DND-41 (cell line): Measurements from ENCODE around the gene ADAMTSL3.
"Not testable (repeated sequence)": the region's sequence is repeated elsewhere in the genome, so short reads cannot be mapped to it uniquely, and the experiment has no call there.

Experiments used
- EZH2 ChIP-seq: IDR thresholded peaks from 3 replicates; pipeline ENCODE4 v1.6.1; 2012; ENCODE audit warnings: borderline replicate concordance, low read depth, mild to moderate bottlenecking, moderate library complexity, low read length, inconsistent platforms; ENCODE audit not compliant: severe bottlenecking
- TF ChIP-seq, protein P1 (sequence below): IDR thresholded peaks from 2 replicates; pipeline ENCODE4 v1.5.1; 2012; ENCODE audit warnings: borderline replicate concordance, low read length, moderate library complexity, mild to moderate bottlenecking; ENCODE audit not compliant: poor library complexity, severe bottlenecking; ENCODE audit errors: extremely low read depth

DNA sequence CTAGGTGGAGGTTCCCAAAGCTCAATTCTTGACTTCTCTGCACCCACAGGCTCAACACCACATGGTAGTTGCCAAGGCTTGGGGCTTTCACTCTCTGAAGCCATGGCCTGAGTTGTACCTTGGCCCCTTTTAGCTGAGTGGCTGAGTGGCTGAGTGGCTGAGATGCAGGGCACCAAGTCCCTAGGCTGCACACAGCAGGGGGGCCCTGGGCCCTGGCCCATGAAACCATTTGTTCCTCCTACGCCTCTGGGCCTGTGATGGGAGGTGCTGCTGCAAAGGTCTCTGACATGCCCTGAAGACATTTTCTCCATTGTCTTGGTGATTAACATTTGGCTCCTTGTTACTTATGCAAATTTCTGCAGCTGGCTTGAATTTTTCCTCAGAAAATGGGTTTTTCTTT is 103.4 kb downstream of the ADAMTSL3 start:
- not testable (repeated sequence) for TF ChIP-seq EZH2
- TF ChIP-seq, protein P1, sequence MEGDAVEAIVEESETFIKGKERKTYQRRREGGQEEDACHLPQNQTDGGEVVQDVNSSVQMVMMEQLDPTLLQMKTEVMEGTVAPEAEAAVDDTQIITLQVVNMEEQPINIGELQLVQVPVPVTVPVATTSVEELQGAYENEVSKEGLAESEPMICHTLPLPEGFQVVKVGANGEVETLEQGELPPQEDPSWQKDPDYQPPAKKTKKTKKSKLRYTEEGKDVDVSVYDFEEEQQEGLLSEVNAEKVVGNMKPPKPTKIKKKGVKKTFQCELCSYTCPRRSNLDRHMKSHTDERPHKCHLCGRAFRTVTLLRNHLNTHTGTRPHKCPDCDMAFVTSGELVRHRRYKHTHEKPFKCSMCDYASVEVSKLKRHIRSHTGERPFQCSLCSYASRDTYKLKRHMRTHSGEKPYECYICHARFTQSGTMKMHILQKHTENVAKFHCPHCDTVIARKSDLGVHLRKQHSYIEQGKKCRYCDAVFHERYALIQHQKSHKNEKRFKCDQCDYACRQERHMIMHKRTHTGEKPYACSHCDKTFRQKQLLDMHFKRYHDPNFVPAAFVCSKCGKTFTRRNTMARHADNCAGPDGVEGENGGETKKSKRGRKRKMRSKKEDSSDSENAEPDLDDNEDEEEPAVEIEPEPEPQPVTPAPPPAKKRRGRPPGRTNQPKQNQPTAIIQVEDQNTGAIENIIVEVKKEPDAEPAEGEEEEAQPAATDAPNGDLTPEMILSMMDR, result not testable (repeated sequence)
